Stimulated activated CD8-positive, alpha-beta memory T cell treated with anti-CD3 and anti-CD28 coated beads, Interleukin-7, amount 100 ng/mL, for 4 hours (primary cell): ENCODE results near the gene CIC.

Source experiments
- DNase-seq, 2 donors: peaks; one replicate each; pipeline ENCODE4 v3.0.0-alpha.2; 2020; ENCODE audit warnings: low read depth in 2 of 2

Gene CIC

DNA sequence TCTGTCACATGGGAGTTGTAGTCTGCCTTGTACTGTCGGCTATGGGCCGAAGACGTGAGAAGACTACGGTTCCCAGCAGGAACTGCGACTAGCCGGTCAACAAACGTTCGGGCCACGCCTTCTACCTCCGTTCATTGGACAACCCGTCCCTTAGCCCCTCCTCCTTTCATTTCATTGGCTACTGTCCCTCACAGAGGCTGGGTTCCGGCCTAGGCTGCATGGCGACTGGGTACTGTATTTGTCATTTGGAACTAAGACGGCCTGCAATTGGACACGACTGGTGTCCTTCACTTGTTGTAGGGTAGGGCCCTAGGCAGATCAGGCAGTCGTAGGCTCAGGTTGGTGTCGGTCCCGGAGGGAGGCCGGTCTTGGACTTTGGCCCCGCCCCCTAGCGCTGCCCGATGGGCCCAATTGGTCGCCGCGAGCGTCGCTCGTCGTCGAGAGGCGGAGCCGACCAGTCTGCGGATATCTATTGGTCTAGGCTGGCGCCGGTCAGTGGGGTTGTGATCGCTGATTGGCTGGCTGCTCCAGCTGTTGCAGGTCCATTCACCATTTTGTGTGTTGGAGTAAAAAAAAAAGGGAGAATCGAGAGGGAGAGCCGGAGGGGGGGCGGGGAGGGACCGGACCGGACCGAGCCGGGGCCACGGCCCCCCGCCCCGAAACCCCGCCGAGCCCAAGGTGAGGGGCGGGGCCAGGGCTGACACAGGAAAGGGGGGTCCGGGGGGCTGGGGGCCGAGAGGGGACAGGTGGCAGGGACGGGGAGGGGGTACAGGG lies at the start of gene CIC:
TSS of gene CIC (plus strand) at position 549 of the 774 bp plus-strand sequence. CDS start 2,532 bp downstream, outside the sequence.
- peak; percentile 99 to 100 for DNase-seq

DNA sequence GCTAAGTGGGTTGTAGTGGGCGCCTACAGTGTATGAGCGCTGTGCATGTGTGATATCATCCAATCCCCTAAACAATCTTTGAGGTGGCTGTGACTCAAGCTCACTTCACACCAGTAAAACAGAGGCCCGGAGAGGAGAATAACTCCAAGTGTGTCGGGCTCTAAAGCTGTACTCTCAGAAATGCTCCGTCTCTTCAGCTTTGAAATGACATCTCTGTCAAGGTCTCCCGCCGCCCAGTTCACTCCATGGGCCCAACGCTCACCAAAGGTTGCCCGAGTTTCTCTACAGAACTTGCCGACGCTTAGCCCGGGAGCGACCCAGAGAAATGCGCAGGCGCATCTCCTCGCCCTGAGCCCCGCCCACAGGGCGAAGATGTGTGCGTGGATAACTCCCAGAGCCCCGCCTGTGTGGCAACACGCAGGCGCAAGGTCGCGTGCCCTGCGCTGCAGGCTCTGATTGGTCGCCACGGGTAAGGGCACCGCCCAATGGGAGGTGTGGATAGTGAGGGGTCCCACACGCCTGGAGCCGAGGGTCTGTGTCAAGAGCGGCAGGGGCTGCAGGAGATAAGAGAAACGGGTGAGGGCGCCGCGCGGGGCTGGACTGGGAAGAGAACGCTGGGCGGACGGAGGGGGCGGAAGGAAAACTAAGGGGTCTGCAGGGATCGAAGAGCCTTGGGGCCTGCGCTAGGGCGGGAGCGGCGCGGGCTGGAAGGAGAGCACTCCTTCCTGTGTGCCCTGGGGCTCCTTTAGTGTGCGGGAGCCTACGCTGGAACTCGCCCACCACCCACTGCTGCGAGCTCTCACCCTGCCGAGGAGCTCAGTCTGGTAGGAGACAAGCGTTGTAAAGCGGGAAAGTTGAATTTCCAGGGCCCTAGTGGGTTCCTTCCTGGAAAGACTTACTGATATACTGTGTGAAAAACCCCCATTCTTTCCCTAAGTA lies 49.0 kb upstream of the CIC start, which contains the start of gene ZNF526:
TSS of gene ZNF526 (plus strand) at position 501 of the 939 bp plus-strand sequence. CDS start 4,092 bp downstream, outside the sequence.
- DNase-seq: peak; percentile 94 to 97

DNA sequence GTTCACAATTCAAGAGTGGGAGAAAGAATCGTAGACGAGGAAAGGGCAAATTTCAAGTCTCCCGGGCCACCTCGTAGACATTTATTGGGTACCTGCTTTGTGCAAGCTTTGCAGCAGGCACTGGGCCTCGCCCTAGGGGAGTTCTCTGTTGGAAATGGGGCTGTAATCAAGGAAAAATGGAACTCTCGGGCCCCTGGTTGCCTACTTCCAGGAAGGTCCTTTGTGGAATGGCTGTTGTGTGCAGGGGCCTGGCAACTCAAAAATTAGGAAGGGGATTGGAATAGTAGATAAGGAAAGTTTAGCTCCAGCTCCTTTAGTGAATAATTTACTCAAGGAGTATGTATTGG lies 48.3 kb upstream of the CIC start:
- no peak for DNase-seq

DNA sequence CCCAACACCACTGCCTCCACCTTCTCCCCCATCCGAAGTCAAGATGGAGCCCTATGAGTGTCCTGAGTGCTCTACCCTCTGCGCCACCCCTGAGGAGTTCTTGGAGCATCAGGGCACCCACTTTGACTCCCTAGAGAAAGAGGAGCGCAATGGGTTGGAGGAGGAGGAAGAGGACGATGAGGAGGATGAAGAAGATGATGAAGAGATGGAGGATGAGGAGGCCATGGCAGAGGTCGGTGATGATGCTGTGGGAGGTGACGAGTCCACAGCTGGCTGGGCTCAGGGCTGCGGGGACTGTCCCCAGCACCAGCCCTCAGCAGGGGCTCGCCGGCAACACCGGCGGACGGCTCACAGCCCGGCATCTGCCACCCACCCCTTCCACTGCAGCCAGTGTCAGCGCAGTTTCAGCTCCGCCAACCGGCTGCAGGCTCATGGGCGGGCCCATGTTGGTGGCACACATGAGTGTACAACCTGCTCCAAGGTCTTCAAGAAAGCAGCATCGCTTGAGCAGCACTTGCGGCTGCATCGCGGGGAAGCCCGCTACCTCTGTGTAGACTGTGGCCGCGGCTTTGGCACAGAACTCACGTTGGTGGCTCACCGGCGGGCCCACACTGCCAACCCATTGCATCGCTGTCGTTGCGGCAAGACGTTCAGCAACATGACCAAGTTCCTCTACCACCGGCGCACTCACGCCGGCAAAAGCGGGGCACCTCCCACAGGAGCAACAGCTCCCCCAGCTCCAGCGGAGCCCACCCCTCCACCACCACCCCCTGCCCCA lies 43.9 kb upstream of the CIC start:
- DNase-seq: no peak

DNA sequence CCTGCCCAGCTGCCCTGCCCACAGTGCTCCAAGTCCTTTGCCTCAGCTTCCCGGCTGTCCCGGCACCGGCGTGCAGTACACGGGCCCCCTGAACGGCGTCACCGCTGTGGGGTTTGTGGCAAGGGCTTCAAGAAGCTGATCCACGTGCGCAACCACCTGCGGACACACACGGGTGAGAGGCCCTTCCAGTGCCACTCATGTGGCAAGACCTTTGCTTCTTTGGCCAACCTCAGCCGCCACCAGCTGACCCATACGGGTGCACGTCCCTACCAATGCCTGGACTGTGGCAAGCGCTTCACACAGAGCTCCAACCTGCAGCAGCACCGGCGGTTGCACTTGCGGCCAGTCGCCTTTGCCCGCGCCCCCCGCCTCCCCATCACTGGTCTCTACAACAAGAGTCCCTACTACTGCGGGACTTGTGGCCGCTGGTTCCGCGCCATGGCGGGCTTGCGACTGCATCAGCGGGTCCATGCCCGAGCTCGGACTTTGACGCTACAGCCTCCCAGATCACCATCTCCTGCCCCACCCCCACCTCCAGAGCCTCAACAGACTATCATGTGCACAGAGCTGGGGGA lies 43.2 kb upstream of the CIC start:
- no peak for DNase-seq

DNA sequence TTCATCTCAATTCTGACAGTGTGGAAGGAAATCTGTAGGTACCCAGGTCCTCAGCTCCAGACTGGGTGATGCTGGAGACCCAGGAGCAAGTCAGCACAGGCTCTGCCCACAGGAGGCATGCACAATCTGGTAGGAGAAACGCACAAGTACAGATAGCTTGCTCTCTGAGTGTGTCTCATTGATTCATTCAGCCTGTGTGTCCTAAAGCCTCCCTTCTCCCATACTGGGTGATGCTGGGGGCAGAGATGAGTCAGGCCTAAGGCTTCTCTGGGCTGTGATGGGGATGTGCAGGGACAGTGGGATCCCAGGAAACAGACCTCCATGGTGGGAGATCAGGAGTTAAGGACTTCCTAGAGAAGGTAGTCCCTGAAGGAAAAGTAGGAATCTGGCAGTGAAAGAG lies 42.2 kb upstream of the CIC start:
- DNase-seq: no peak

DNA sequence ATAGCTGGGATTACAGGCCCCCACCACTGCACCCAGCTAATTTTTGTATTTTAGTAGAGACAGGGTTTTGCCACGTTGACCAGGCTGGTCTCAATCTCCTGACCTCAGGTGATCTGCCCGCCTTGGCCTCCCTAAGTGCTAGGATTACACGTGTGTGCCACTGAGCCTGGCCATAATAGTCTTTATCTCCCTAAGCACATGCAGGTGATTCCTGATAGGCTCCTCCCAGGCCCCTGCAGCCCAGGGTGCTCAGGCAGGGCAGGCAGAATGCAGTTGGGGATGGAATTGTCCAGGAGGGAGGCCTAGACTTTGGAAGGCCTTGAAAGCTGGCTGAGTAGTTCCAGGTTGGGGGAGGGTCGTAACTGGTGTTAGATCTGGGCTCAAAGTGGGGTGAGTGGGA lies 40.4 kb upstream of the CIC start:
- no peak for DNase-seq

DNA sequence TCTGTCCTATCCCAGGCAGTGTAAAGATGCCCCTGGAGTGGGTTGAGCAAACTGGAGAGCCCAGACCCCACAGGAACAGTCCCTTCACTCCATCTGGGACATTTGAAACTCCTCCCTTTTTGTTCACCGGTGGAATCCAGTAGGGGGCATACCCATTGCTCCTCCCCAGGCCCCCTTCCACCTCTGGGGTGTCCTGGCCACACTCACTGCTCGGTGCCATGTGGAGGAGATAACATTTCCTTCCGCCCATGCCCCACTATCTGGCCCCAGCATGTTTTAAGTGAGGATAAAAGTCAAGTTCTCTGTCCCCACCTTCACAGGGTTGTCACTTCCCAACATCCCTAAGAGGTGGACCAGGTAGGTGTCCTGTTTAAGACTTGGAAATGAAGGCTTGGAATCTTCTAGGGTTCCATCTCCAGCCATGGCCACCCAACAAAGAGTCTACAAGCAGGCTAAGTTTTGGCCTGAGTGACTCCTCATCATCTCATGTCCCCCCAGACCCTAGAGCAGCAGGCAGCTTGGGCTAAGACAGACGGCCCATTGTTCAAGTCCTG lies 39.7 kb upstream of the CIC start:
- DNase-seq: no peak

DNA sequence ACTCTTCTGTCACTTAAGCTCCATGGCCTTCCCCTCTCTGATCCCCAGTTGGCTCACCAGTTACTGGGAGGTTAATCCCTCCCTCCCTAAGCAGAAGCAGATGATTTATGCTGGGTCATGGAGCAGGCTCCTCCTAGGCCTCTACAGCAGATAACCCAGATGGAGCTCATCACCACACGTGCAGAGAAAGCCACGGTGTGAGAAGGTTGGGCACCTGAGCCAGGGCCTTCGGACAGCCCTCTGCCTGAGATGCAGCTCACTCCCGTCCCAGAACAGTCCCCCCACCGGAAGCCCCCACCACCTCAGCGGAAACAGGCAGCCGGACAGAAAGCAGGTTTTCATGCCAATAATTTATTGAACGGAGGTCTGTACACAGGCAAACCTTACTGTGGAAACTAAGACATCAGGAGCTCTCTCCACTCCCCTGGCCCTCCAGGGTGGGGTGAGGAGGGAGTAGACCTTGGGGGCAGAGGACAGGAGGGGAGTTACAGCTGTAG lies 39.1 kb upstream of the CIC start:
- DNase-seq: no peak

DNA sequence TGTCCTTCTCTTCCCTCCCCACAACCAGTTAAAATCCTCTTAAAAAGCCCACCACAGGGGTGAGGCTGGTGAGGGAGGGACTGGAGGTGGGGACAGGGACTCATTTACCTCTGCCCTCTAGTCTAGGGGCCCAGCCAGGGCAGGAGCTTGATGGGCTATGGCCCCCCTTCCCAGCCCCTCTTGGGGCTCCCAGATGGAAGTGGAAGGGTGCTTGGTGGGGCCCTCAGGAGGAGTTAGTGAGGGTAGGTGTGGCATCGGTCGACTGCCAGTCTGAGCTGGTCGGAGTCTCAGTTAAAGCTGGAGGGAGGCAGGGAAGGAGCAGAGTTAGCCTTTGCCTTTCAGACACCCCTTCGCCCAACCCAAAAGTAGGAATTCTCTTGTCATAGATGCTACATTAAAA lies 38.5 kb upstream of the CIC start:
- no peak for DNase-seq

DNA sequence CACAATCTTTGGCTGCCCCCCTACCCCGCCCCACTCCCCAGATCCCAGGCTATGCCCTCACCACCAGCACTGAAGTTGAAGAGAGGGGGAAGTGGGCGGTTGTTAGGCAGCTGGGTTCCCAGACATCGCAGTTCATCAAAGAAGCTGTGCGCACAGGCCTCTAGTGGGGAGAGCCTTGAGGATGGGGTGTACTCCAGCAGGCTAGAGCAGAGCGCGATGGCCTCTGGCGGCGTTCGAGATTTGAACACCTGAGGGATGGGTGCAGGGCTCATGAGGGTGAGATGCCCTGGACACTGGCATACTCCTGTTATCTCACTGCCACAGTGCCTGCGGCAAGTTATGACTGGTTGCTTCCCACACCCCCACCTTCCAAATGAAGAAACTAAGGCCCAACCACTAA lies 36.6 kb upstream of the CIC start:
- no peak for DNase-seq

DNA sequence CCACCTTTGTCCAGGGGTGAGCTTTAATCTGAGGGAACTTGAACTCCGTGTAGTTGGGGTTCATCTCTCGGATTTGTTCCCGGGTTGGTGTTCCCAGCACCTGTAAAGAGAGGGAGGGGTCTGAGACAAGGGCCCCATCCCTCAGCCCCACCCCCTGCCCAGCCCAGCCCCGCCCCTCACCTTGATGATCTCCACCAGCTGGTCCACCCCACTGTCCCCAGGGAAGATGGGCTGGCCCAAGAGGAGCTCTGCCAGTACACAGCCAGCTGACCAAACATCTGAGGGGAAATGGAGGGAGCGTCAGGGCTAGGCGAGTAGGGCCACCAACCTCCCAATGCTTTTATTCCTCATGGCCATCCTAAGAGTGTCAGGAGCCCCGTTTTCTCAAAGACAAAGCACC lies 35.9 kb upstream of the CIC start:
- DNase-seq: no peak

DNA sequence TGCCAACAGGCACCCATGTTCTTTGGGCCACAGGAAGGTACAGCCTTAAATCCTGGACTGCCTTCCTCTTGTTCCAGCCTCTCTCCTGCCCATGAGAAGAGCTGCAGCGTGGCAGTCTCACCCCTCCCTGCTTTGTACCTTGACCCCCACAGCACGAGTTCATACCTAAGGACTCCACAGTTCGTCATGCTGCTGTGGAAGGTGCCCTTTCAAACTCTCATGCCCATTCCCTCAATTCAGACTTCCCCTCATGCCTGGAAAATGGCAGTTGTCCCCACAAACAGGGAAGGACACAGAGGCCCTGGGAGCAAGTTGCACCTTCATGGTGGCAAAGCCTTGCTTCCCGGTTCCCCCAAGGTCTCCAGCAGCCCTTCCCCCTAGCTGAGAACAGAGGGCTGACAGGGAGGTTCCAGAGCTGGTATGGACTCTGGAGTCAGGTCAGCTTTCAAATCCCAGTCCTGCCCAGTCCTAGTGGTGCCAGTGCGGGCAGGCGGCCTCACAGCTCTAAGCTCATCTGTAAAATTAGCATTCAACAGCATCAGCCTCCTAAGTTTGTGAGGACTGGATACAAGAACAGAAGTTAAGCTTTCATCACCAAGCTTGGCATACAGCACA lies 35.3 kb upstream of the CIC start:
- DNase-seq: no peak

DNA sequence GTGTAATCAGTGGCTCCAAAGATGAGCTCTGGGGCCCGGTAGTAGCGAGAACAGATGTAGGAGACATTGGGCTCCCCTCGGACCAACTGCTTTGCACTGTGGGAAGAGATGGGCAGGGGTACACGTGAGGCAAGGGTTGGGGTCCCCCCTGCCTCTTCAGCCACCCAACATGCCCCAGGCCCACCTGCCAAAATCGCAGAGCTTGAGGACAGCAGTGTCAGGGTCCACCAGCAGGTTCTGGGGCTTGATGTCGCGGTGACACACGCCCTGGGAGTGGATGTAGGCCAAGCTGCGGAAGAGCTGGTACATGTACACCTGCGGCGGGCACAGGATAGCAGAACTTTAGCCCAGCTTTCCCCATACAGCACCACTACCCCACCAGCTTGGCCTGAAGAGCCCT lies 34.7 kb upstream of the CIC start:
- DNase-seq: no peak

DNA sequence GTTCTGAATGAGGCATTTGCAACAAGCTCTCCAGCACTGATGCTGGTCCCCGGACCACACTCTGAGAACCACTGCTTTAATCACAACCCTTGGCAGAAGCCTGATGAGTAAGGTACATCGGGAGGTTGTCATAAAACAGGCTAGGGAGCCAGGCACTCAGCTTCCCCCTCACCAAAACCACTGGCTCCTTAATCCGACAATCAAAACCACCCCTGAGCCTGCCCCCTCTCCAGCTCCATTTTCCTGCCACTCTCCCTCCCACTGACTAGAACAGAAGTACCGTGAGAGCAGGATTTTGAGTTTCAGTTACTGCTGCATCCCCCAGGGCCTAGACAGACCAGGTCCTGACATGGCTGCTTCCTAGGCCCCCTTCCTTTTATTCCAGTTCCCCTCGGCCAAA lies 33.9 kb upstream of the CIC start:
- no peak for DNase-seq

DNA sequence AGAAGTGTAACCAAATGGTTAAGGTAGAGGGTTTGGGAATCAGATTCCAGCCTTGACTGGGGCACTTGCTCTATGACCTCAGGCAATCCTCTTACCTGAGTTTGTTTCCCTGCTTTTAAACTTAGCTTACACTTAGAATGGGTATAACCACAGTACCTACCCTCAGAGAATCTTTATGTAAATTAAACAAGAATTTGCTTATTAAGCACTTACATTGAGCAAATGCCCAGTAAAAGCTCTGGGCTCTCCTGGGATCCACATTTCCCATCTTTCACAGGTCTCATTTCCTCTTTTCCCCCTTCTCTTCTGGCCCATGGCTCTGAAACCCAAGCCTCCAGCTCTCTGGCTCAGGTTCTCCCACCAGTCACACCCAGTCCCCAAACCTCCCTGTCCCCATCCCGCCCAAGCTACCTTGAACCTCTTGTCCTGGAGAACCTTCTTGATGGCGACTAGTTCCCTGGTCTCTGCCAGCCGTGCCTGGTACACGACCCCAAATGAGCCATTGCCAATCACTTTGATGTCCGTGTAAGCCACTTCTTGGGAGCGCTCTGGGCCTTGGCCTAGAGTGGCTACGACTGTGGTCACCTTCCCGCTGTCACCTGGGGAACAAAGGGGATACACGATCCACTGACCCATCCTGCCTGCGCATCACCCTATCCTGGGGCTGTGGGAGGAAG lies 29.4 kb upstream of the CIC start:
- no peak for DNase-seq

DNA sequence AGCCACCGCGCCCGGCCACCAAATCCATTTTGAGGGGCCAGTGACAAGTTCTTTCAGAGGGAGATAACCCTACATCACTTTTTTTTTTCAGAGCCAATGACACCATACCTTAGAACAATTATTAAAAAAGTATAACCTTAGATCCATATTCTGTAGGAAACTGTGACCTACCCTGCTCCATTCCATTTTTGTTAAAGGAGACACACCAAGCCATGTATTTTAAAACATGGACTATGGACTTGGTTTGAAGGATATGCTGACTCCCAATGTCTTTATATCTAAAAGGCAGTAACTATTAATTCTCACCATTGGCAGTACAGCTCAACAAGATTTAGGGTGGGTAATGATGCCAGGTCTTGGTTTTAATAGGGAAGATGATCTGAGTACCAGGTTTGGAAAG lies 27.8 kb upstream of the CIC start:
- DNase-seq: no peak

DNA sequence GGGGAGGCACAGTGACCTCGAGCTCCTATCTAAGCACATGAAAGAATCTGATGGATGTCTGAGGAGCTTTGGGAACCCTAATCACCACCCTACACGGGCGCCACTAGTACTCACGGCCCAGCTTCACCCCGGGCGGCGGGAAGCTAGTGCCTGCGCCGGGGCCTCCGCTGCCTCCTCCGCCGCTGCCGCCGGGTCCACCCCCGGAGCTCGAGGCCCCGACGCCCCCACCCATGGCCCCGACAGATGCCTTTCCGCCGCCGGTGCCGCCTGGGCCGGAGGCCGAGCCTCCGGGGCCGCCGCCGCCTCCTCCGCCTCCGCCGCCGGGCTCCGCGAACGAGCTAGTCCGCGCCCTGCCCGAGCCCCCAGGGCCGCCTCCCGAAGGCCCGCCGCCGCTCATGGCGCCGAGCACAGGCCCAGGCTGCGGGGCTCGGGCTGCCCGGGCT lies 27.0 kb upstream of the CIC start:
- DNase-seq: no peak

DNA sequence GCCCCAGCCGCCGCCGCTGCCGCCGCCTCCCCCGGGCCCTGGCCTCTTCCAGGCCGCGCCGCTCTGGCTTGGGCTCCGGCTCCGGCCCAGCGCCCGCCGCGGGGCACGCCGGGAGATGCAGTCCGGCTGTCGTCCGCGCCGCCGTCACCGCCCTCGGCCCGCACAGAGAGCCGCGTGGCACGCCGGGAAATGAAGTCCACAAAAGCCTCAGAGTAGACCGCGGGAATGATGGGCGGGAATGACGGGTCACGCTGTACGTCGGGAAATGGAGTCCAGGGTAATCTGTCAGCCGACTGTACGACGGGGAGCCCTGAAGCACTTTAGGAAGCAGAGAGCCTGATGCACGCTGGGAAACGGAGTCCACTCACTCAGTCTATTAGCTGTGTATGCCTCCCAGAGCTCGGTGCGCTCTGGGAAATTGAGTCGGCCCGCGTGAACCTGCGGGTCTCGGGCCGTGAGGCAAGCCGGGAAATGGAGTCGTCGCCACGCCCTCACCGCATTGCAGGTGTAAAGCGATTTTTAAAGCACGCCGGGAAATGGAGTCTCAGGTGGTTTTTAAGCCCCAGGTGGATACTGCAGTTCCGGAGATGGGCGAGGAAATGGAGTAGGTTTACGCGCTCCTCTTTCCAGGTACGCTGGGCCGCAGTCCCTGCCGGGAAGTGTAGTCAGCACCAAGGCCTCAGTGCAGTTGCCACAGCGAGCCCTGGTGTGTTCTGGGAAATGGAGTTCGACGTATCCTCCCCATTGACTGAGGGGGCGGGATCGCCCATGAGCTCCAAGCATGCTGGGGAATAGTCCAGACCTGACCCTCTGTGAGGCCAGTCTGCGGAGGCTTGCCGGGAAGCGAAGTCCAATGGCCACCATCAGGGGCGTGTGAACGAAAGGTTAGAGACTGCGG lies 26.3 kb upstream of the CIC start, which contains the start of gene GSK3A:
TSS of gene GSK3A (minus strand) at position 91 of the 898 bp plus-strand sequence. CDS start 137 bp downstream, outside the sequence.
- DNase-seq: peak; percentile 94 to 95
